ENCODE measurements around the gene HORMAD2. TPM values are rescaled to one million over a fixed set of nuclear protein-coding genes. Genes with fewer than 3 reads are reported as not detected.

HORMAD2 gene
- total RNA-seq, 1 donor from 2014 or later = not detected

GRCh38 chr22:30128511-30128910 is 48.2 kb downstream of the HORMAD2 start:
- Histone ChIP-seq H3K4me3 (ENCODE audit: low read depth, low read length) (no peak overlapping the region), H3K36me3 (ENCODE audit: control insufficient read depth, insufficient read depth, low read length) (no peaks in the 10 kb centered on the region), H3K27me3 (ENCODE audit: control insufficient read depth, insufficient read depth, low read length) (no peaks in the 10 kb centered on the region)
- no peak for DNase-seq (ENCODE audit: low read depth)
- TF ChIP-seq CTCF (IDR thresholded peaks at IDR 0.05; ENCODE audit: insufficient read depth, low read length, poor library complexity, severe bottlenecking) = no peak

- no peaks in the 10 kb centered on the region for H3K27me3 ChIP-seq (ENCODE audit: control insufficient read depth, insufficient read depth, low read length)
- DNase-seq (ENCODE audit: low read depth) = no peak
- H3K36me3 ChIP-seq (ENCODE audit: control insufficient read depth, insufficient read depth, low read length) = no peaks in the 10 kb centered on the region
- no peak overlapping the region for H3K4me3 ChIP-seq (ENCODE audit: low read depth, low read length)
- no peak for TF ChIP-seq CTCF (IDR thresholded peaks at IDR 0.05; ENCODE audit: insufficient read depth, low read length, poor library complexity, severe bottlenecking)
These were observed 49.4 kb downstream of the HORMAD2 start for GRCh38 chr22:30129636-30130035.

GRCh38 chr22:30132290-30132996 is 52.2 kb downstream of the HORMAD2 start:
- no peak for DNase-seq (ENCODE audit: low read depth)
- no peak for TF ChIP-seq CTCF (IDR thresholded peaks at IDR 0.05; ENCODE audit: insufficient read depth, low read length, poor library complexity, severe bottlenecking)
- no peaks in the 10 kb centered on the region for H3K36me3 ChIP-seq (ENCODE audit: control insufficient read depth, insufficient read depth, low read length)
- no peaks in the 10 kb centered on the region for H3K27me3 ChIP-seq (ENCODE audit: control insufficient read depth, insufficient read depth, low read length)
- no peak overlapping the region for H3K4me3 ChIP-seq (ENCODE audit: low read depth, low read length)

GRCh38 chr22:30140414-30140813 is 60.1 kb downstream of the HORMAD2 start:
- TF ChIP-seq CTCF (IDR thresholded peaks at IDR 0.05; ENCODE audit: insufficient read depth, low read length, poor library complexity, severe bottlenecking) = no peak
- H3K4me3 ChIP-seq (ENCODE audit: low read depth, low read length) = no peak overlapping the region
- no peaks in the 10 kb centered on the region for H3K27me3 ChIP-seq (ENCODE audit: control insufficient read depth, insufficient read depth, low read length)
- no peak for DNase-seq (ENCODE audit: low read depth)
- no peaks in the 10 kb centered on the region for H3K36me3 ChIP-seq (ENCODE audit: control insufficient read depth, insufficient read depth, low read length)

GRCh38 chr22:30143265-30143664 is 63.0 kb downstream of the HORMAD2 start:
- TF ChIP-seq CTCF (IDR thresholded peaks at IDR 0.05; ENCODE audit: insufficient read depth, low read length, poor library complexity, severe bottlenecking) = no peak
- H3K4me3 ChIP-seq (ENCODE audit: low read depth, low read length) = no peak overlapping the region

GRCh38 chr22:30144391-30144790 is 64.1 kb downstream of the HORMAD2 start:
- no peak for DNase-seq (ENCODE audit: low read depth)
- Histone ChIP-seq H3K4me3 (ENCODE audit: low read depth, low read length) (no peak overlapping the region), H3K36me3 (ENCODE audit: control insufficient read depth, insufficient read depth, low read length) (no peaks in the 10 kb centered on the region), H3K27me3 (ENCODE audit: control insufficient read depth, insufficient read depth, low read length) (no peaks in the 10 kb centered on the region)
- no peak for TF ChIP-seq CTCF (IDR thresholded peaks at IDR 0.05; ENCODE audit: insufficient read depth, low read length, poor library complexity, severe bottlenecking)

More at GRCh38 chr22:30143265-30143664, 63.0 kb downstream of the HORMAD2 start:
- no peaks in the 10 kb centered on the region for H3K27me3 ChIP-seq (ENCODE audit: control insufficient read depth, insufficient read depth, low read length)
- no peaks in the 10 kb centered on the region for H3K36me3 ChIP-seq (ENCODE audit: control insufficient read depth, insufficient read depth, low read length)
- no peak for DNase-seq (ENCODE audit: low read depth)
